ENCODE results near the gene NR1H2.

Gene NR1H2

DNA sequence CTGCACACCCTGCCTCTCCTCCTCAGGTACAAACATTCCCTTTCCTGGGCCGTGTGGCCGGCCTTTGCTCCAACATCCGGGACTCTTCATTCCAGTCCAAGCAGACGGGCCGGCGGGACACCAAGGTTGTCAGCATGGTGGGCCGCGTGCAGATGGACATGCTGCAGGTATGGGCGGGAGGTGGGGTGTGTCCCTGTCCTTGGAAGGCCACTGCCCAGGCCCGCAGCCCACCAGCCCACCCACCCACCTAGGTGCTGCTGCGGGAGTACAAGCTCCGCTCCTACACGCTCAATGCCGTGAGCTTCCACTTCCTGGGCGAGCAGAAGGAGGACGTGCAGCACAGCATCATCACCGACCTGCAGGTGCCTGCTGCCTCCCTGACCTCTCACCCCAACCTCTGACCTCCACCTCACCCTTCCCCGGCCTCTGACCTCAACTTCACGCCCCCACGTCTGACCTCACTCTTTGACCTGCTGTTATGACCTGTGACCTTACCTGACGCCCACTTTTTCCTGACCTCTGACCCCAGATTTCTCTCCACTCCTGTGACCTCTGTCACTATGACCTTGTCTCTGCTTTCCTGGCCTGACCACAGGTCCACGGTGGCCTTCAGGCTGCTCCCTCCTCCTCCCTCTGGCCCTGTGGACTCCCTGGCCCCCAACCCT is 30.0 kb downstream of the NR1H2 start:
- DNase-seq, result no peak

- no peak for DNase-seq
These were observed 30.6 kb downstream of the NR1H2 start for GRCh38 chr19:50406829-50407228.

- DNase-seq, result no peak
These were observed 33.1 kb downstream of the NR1H2 start for GRCh38 chr19:50409347-50409746.

DNA sequence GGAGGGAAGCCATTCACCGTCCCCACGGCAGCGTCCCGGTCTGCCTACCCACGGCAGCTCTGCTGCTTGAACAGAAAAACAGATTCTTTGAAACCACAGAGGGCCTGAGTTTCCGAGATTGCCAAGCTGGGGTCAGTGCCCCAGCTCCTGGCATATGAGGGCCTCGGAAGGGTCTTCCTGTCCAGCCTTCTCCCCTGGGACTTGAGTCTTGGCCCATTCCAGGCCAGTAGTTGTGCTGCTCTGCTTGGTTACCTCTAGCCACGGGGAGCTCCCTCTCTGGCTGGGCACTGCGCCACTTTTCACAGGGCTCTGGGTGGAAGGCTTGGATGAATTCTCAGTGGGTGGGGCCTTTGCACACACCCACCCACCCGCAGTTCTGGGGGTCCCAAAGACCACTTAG is 33.9 kb downstream of the NR1H2 start:
- no peak for DNase-seq

DNA sequence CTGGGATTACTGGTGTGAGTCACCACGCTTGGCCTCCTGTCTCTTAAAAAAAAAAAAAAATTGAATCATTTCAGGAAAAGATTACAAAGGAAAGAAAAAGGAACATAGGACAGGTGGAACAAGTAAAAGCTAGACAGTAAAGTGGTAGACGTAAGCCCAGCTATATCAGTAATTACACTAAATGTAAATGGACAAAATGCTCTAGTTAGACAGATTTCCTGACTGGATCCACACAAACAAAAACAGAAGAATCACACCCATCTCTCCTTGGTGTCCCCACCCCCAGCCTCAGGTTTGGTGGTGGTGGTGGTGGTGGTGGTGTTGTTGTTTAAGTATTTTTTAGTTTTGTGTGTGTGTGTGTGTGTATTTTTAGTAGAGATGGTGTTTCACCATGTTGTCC is 36.2 kb downstream of the NR1H2 start:
- no peak for DNase-seq

DNA sequence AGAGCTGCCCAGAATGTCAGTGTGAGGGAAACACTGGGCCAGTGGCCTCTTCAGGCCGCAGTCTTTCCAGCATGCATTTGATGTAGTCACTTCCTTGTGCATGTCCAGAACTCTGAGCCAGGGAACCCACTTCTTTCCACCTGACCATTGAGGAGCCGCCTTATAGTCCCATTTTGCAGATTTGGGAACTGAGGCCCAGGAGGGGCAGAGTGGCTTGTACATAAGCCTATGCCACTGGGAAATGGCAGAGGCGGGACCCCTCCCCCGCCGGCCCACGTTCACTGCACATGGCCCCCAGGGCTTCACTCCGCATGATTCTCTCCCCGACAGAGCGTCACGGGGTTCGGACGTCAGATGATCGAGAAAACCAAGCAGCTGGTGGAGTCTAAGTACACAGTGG is 36.8 kb downstream of the NR1H2 start:
- DNase-seq, result no peak

- DNase-seq, result no peak
These were observed 37.3 kb downstream of the NR1H2 start for GRCh38 chr19:50413531-50413930.

- DNase-seq, result no peak
These were observed 38.8 kb downstream of the NR1H2 start for GRCh38 chr19:50414864-50415660.

GRCh38 chr19:50415661-50416033 is 39.4 kb downstream of the NR1H2 start:
- DNase-seq, result no peak

- DNase-seq, result no peak
These were observed 40.0 kb downstream of the NR1H2 start for GRCh38 chr19:50416034-50416977.

GRCh38 chr19:50417111-50418081 is 41.1 kb downstream of the NR1H2 start:
- no peak for DNase-seq

DNA sequence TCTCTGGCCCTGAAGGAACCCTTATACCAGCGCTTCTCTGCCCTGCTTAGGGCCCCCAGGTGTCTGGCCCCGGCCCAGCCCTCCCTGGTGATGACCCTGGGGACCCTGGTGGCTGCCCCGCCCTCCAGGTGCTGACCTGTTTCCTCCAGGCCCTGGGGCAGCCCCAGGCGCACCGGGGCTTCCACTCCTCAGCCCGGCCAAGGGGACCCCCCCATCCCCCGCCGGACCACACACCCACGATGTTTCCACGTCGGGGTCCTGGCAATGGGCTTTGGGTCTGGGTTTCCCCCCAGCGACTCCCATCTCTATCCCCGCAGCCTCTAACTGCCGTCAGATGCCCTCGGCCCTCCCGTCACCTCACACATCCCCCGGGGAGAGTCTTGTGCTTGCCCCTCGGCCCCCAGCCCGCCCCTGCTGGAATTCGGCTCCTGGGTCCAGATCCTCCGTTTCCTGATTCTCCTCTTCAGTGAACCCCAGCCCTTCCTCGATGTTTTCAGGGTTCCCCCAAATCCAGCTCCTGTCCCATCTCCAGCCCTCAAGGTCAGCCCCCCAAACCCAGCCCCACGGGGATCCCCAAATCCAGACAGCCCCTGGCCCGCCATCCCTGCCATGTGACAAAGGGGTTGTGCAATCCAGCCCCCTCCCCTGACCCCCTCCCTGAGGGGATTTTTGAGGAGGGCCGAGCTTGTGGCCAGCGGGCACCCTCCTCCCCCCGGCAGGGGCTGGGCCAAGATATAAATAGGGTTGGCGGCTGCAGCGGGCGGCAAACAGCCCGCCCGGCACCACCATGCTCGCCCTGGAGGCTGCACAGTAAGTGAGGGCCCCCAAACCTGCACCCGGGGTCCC is 42.1 kb downstream of the NR1H2 start, which contains the start of gene SPIB:
SPIB (plus strand) TSS at position 763 of the 846 bp plus-strand sequence; CDS start at position 788, 25 bp downstream.
- DNase-seq, result no peak

GRCh38 chr19:50419022-50419579 is 42.8 kb downstream of the NR1H2 start:
- DNase-seq, result no peak

- DNase-seq, result no peak
These were observed 43.4 kb downstream of the NR1H2 start for GRCh38 chr19:50419580-50420035.

- no peak for DNase-seq
These were observed 43.9 kb downstream of the NR1H2 start for GRCh38 chr19:50420127-50420526.

GRCh38 chr19:50420808-50421207 is 44.6 kb downstream of the NR1H2 start:
- DNase-seq, result no peak

- no peak for DNase-seq
These were observed 46.4 kb downstream of the NR1H2 start for GRCh38 chr19:50422397-50423278.

DNA sequence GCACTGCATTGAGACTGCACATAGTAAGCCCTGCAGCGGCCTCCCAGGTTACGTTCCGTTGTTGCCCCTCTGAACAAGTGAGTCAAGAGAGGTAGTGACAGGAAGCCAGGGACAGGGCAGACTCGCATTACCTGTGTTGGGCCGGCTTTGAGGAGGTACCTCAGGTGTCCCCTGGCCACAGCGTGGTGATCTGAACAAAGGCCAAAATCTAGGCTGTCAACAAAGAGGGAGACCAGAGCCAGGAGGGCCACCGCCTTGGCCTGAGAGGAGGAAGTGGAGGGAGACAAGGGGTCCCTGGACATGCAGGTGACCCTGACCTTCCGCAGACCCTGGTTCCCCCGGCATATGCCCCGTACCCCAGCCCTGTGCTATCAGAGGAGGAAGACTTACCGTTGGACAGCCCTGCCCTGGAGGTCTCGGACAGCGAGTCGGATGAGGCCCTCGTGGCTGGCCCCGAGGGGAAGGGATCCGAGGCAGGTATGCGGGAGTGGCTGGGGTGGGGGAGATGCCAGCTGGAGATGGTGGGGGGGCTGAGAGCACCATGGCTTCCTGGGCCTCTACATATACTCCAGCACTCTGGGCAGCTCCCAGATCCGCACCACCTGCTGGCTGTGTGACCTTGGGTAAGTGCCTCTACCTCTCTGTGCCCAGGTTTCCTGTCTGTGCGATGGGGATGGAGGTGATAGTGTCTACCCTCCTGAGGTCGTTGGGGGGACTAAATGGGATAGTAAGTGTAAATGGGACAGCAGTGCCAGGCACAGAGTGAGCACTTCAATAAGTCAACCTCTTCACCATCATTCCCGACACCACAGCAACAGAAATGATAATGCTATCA is 47.2 kb downstream of the NR1H2 start:
- no peak for DNase-seq

GRCh38 chr19:50425581-50425980 is 49.3 kb downstream of the NR1H2 start:
- no peak for DNase-seq
